GM18517 (cell line): ENCODE measurements around the gene ETFA.

Source experiments
- ATAC-seq: cut with Tn5 transposase; IDR thresholded peaks from one replicate; pipeline ENCODE4 v1.9.1; 2021; ENCODE audit warnings: mild to moderate bottlenecking, moderate library complexity; ENCODE audit not compliant: unreplicated experiment

ETFA gene

DNA sequence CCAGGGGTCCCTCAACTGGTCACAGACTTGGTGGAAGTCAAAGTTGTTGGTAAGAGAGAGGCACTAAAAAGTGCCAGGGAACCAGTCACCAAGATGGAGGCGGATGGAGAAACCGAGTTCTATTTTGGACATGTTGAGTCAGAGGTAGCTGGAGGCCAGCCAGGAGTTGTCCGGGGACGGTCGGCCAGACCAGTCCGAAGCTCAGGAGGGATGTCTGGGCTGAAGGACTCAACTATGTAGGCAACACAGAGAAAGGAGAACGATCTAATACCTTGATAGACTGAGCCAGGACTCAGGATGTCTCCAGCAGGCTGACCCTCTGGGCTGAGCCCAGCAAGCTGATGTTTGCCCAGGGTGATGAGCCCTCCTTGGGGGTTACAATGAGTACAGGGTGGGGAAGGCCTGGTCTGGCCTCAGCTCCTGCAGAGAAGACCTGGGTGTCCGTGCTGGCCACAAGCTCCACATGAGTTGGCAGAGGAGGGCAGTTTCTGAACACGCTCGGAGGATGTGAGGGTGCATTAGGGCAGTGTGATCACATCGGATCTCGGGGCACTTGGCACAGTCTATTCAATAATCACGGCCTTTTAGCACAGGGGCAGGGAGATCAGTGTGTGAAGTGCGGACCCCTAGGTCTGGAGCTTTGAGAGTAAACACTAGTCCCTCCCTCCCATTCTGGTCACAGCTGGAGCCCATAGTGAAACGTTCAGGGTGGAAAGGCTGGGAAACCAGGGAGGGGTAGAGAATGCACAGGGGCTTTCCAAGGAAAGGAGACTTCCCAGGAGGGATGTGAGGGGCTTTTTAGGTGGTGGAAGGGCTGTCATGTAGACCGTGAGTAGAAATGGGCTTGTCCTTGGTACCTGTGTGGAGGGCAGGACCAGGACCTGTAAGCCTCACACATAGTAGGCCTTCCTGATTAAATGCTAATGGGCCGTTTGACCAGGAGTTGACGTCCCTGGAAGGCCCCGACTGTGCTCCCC lies 111.9 kb downstream of the ETFA start:
- ATAC-seq: no peak

DNA sequence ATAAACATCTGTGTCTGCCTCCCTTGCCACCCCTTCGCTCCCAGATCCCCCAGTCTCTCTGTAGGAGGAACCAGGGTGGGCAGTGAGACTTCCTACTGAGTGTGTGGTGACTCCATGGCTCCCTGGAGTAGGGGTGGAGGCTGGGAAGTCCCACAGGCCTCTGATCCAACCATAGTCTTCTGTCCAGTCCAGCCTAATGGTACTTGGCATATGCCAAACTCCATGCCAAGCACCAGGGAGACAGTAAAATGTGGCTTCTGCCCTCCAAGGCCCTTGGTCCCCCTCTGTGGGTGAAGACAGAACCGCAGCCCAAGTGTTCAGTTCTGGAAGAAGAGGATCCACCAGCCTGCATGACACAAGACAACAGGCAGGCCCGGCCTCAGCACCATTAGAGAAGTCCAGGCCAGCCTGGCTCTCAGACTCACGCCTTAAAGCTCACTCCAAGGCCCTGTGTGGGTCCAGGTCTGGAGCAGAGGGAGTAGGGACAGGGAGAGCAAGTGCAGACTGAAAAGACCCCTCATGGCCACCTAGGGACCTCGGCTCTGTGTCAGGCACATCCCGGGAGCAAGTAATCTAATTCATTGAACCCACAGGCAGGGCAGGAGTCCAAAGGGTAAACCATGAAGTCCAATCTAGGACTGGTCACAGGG lies 112.7 kb downstream of the ETFA start:
- ATAC-seq: no peak

DNA sequence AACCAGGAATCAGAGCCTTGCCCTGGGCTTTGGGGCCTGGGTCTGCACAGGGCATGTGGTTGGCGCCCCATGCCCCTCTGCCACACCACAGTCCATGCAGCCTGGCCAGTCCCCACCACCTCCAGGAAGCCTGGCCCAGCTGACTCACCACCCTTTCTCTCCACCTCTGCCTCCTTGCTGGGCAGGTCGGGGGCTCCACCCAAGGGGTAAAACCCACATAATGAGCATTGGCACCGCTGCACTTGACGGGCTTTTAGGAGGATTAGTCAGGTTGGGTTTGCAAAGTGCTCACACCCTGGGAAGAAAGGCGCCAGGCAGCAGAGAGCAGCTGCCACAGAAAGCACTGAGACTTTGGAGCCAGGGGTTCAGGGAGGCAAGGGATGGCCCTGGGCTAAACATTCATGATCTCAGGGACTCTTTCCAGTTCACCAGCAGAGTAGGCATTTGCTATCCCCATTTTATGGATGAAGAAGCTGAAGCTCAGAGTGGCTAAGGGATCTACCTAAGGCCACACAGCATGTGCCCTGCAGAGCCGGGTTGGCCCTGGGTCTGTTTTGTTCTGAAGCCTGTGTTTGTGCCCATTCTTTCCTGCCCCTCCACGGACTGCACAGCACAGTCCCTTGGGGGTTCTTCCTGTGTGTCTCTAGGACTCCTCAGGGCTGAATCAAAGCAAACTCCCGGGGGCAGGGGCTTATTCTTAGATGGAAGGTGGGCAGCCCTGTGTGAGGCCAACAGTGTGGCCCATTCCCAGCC lies 113.4 kb downstream of the ETFA start:
- no peak for ATAC-seq

DNA sequence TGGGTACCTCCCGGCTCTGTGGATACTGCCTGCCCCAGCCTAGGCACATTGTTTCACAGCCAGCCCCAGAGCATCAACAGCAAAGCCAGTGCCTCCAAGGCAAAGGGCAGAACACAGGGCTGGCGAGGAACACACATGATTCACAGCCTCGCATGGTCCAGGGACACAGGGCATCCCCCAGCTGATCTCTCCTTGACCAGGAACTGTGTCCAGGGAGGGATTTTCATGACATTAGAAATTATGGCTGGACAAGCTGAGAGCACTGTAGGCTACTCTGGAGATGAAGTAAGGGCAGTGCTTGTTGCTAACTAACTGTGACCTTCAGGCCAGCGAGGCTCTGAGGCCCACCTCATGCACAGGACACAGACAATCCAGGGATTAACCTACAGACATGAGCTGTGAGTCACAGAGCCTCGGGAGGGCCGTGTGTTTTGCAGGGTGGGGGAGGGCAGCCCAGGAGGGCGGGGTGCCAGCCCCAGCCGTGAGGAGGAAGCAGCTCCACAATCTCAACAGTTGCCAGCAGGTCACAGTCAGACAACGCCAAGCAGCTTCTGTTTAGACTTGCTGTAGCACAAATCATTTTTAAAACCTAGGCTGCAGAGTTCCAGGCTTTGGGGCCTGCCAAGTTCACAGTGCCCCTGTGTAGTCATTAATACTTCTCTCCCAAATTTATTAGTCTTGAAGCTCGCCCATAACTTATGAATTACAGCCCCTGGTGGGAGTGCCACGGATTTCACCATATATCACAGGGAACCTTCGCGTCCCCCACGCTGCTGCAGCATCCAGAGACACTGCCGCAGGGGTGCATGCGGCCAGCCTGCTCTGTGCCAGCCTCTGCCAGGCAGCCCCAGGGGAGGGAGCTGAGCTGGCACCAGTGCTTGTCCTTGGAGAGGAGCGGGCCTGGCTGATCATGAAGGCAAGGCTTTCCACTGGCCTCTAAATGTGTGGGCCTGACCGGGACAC lies 114.7 kb downstream of the ETFA start:
- ATAC-seq: no peak

DNA sequence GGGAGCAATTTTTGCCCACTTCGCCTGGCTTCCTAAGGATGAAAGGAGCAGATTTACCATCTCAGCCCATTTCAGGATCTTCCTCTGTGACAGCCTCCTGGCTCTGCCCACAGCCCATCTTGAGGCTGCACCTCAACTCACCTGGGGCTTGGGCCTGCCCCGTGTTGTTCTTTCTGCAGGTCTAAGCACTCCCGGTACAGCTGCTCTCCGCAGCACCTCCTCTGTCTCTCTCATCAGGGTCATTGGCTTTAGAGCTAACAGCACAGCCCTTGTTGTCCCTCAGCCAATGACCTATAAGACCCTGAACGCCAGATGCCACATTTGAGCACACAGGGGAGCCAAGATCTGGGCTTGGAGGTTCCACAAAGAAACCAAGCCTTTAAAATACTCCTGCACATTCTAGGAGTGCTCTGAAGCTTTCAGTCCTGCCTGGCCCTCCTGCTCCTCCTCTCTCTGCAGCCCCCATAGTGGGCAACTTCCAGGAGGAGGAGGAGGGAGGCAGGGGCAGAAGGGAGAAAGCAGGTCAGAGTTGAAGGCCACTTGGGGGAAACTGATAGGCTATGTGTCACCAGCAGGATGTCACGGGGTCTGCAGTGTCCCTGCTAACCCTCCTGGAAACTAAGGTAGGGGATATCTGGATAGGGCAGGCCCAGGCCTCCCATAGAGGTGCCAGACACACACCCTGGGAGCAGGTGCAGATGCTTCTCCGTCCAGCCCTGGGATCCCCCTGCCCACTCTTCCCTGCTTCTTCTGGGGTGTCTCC lies 115.6 kb downstream of the ETFA start:
- no peak for ATAC-seq

DNA sequence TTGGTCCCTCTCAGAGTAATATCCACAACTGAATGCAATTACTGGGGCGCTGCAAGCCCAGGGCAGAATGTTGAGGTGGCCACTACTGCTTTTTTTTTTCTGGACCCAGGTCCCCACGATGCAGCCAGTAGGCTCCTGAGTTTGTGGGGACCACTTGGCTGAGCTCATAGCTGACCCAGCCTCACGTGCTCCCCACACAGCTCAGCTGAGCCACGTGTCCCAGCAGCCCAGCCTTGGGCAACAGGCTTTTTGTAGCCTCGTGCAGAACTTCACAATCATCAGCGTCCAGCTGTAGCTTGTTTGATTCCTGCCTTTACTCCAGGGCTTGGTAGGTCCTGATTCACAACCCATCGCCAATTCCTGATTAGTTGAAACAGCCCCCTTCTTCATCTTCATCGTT lies 117.3 kb downstream of the ETFA start:
- ATAC-seq: no peak

DNA sequence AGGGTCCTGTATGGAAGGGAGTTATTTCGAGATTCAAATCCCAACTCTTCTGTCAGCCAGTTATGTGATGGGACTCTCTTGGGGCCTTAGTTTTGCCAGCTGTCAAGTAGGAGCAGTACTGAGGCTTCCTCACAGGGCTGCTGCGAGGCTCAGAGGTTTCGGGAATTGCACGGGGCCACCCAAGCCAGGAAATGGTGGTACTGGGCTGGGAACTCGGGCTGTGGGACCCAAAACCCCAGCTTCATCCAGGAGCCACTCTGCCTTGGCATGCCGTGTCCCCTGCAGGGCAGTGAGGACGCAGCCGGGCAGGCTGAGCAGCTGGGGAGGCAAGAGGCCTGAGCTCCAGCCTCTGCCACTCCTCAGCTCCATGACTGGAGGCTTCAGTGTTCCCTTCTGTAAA lies 118.6 kb downstream of the ETFA start:
- ATAC-seq: no peak

DNA sequence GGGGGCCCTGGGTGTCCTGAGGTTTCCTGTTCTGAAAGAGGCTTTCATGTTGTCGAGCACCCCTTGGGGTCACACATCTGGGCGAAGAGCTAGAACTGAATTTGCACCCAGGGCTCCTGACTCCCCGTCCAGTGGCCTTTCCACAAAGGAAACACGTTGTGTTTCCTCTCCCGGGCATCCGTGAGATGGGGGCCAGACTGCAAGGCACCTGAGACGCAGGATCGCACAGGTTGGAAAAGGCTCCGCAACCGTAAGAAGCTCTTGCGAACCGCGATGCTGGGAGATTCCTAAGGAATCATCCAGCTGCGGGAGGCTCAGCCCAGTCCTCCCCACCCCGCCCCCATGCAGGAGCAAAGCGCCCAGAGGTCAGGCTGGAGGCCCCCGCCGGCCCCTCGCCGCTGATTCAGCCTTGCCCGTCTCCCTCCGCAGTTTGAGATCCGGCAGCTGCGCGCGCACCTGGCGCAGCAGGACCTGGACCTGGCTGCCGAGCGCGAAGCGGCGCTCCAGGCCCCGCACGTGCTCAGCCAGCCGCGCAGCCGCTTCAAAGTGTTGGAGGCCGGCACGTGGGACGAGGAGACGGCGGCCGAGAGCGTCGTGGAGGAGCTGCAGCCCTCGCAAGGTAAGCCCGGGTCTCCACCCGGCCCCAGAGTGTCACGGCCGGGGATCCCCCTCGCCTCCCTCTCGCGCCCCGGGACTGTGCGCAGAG lies 119.6 kb downstream of the ETFA start:
- no peak for ATAC-seq

DNA sequence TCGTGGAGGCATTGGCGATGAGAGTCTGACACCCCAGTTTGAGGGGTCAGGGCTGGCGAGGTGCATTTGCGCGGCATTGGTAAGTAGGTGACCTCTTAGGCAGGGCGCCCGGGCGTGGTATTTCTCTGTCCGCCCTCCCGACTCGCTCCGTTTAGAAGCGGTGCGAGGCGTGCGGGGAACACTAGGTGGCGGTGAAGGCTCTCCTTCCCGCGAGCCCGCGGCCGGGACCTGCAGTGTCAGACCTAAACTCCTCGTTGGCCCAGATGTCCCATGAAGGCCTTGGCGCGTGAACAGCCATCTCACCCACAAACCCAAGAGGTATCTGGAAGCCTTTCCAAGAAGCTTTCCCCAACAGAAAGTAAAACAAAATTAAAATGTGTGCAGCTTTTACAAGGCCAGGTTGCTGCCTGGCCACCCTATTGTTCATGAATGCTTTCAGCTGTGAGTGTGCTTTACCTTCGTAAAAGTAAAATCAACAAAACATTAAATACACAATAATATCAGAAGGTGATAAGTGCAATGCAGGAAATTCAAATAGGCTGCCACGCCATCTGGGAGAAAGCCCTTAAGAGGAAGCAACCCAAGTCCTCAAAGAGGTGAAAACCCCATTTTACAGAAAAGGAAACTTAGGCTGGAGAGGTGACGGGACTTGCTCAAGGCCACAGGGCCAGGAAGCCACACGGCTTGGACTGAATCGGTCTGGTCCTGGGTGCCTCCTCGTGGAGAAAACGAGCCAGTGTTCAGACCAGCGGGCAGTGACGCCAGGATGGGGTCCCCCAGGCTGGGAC lies 120.3 kb downstream of the ETFA start:
- ATAC-seq: peak; percentile 73

DNA sequence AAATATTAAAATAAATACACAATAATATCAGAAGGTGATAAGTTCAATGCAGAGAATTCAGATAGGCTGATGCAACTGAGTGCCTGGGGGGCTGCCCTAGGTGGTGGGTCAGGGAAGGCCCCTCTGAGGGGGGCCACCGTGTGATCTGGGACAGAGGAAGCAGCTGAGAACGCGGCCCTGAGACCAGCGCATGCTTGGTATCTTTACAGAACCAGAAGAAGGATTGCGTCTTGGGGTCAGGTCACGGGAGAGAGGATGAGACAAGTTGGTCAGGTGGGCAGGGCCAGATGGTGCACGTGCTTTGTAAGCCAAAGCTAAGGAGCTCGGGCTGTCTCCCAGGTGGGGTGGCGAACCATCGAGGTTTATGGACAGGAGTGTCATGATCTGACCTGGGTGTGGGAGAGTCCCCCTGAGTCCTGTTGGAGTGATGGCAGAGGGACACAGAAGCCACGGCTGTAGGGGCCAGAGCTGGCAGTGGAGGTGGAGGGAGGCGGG lies 121.2 kb downstream of the ETFA start:
- ATAC-seq: no peak

DNA sequence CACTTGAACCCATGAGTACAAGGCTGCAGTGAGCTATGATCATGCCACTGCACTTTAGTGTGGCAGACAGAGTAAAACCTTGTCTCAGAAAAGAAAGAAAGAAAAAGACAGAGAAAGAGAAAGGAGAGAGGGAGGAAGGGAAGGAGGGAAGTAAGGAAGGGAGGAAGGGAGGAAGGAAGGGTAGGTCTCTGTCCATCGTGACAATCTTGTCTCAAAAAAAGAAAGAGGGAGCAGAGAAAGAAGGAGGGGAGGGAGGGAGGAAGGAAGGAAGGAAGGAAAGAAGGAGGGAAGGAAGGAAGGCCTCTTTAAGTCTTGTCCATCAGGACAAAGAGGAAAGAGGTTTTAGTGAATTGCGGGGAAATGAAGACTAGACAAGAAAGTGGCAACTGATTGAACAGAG lies 122.2 kb downstream of the ETFA start:
- no peak for ATAC-seq

DNA sequence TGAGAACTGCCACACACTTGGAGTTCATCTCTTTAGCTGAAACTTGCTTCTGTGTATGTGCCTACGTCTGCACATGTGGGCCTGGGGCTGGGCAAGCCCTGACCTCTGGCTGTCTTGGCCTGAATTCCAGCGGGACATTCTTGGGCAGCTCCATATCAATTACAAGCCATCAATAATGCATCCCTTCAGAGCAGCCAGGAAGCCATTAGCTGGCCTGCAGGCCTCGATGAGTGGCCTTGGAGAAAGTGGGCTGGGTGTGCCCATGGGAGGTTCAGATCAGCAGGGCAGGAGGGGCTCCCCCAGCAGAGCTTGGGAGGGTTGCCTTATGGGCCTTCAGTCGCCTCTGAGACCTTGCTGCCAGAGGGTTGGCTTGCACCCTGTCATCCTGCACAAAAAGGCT lies 124.1 kb downstream of the ETFA start:
- ATAC-seq: no peak

DNA sequence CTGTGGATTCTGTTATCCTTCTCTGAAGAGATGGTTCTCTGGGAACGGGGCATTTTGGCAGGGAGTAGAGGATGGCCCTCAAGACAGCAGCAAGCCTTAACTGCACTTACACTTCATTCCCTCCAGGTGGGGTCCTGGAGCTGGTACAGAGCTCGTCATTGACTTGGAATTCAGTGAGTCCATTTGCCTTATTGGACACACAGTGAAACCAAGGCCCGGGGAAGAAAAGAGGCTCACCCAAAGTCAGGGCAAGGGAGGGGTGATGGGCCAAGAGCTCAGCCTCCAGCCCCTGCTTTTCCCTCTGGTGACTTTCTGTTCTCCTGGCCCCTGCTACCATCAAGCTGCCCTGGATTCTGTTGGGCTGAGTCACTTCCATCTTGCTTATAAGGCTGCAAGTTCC lies 125.6 kb downstream of the ETFA start:
- ATAC-seq: no peak

DNA sequence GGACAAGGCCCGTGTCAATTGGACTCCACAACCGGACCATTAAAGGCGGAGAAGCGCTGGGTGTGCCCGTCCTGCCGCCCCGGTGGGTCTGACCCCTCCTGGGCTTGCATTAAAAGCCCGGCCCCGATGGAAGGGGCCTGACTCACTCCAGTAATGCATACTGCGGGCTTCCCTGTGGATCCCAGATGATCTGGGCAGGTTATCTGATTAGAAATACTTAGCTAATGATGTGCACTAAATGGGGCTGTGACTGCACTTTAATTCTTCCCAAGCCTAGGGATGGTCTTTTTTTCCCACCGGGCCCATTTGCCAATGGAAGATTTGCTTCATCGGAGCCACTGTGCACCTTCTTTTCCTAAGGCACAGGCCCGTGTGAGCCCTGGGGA lies 126.6 kb downstream of the ETFA start:
- ATAC-seq: no peak

DNA sequence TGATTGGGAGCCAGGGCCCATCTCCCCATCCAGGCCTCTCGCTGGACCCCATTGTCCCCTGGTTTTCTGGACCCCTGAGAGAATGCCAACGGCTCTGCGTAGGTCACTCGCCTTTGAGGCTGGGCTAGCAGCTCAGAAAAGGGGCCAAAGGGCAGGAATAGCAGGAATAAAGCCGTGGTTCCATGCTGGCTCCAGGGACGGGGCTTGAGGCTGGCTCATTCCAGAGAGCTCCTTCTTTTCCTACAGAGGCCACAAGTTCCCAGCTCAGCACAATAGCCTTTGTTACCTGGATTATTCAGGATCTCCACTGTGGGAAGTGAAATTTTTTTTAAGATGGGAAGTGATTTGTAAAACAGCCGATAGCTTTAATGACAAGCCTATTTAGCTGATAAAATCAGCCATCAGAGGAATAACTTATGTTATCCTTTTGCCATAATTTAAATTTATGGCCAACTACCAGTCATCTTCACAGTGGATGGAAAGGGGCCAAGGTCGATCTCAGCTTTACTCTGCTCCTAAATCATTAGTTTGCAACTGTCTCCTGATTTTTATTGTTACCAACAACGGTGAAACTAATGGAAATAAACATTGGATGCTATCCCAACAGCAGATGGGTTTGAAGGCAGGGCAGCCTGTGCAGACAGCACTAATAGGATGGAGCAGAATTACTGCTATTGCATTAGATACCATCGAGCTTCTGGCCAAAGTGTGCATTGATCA lies 127.2 kb downstream of the ETFA start:
- ATAC-seq: no peak

DNA sequence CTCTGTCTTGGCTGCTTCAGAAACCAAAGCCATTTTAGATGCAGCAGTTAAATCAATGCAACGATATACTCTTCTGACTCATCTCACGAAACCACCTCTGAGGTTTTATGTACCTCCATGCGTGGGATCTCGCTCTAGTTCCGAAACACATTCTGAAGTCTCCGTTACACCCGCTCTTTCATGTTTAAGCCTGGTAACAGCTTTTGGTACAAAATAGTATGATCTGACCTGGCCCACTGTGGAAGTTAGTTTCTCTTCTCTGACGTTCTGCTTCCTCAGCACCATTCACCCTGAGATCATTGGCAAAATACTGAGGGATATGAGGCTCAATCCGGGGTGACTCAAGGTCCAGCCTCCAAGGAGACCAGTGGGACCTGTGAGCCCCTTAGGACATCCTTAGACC lies 129.6 kb downstream of the ETFA start:
- ATAC-seq: no peak

DNA sequence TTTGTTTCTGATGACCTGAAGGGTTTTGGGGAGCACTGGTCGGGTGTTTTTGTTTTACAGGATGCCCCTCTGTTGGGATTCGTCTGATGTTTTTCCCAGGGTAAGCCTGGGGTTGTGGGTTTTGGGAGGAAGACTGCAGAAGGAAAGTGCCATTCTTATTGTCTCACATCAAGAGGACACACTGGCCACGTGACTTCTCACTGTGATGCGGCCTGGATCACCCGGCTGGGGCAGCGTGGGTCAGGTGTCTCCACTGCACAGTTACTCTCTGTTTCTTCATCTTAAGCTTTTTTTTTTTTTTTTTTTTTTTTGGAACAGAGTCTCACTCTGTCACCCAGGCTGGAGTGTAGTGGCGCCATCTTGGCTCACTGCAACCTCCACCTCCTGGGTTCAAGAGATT lies 130.9 kb downstream of the ETFA start:
- ATAC-seq: no peak

DNA sequence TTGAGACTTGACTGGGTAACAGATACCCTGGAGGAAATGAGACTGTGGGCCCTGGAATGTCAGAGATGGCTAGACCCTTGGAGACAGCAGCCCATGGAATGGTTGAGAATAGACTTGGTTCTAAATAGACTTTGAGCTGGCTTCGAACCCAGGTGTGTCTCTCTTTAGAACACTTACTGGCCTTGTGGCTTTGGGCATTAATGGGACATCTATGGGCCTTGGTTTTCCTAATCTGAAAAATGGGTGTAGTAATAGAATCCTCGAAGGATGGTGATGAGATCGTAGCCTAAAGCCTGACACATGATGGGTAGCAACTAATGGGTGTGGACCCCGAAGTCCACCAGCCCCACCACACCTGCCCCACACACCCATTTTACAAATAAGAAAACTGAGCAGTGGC lies 132.2 kb downstream of the ETFA start:
- no peak for ATAC-seq
